H9 (cell line): ENCODE results near the gene COL17A1. TPM values are rescaled to one million over a fixed set of nuclear protein-coding genes. Genes with fewer than 3 reads are reported as not detected.

Experiments used
- DNase-seq: peaks from one replicate; pipeline ENCODE4 v3.0.0-alpha.2; 2017
- H2AFZ ChIP-seq: one replicate; pipeline ENCODE4 v1.6.1; 2013; ENCODE audit warnings: mild to moderate bottlenecking, low read length, control low read depth, moderate library complexity
- H2AK5ac ChIP-seq: 2 replicates; pipeline ENCODE4 v1.6.1; 2013; ENCODE audit warnings: low read length, control low read depth, mixed read lengths; ENCODE audit not compliant: insufficient read length
- H2BK120ac ChIP-seq: one replicate; pipeline ENCODE4 v1.6.1; 2013; ENCODE audit warnings: low read depth, mild to moderate bottlenecking, low read length, control low read depth, inconsistent platforms; ENCODE audit not compliant: poor library complexity, severe bottlenecking
- H2BK12ac ChIP-seq: 2 replicates; pipeline ENCODE4 v1.6.1; 2013; ENCODE audit warnings: low read length, control low read depth, mixed read lengths, low read depth; ENCODE audit not compliant: insufficient read length
- H2BK15ac ChIP-seq: 2 replicates; pipeline ENCODE4 v1.6.1; 2013; ENCODE audit warnings: low read depth, low read length, control low read depth
- H2BK20ac ChIP-seq: one replicate; pipeline ENCODE4 v1.6.1; 2013; ENCODE audit warnings: low read depth, mild to moderate bottlenecking, low read length, control low read depth, inconsistent platforms; ENCODE audit not compliant: poor library complexity, severe bottlenecking
- H2BK5ac ChIP-seq: 2 replicates; pipeline ENCODE4 v1.6.1; 2013; ENCODE audit warnings: low read length, control low read depth, mixed read lengths; ENCODE audit not compliant: insufficient read length
- H3K14ac ChIP-seq: 2 replicates; pipeline ENCODE4 v1.6.1; 2013; ENCODE audit warnings: low read length, control low read depth; ENCODE audit not compliant: insufficient read depth
- H3K18ac ChIP-seq: 2 replicates; pipeline ENCODE4 v1.6.1; 2013; ENCODE audit warnings: low read depth, mild to moderate bottlenecking, mixed read lengths, low read length, control low read depth; ENCODE audit not compliant: insufficient read length
- H3K23ac ChIP-seq: 2 replicates; pipeline ENCODE4 v1.6.1; 2013; ENCODE audit warnings: low read length, control low read depth, mixed read lengths, low read depth; ENCODE audit not compliant: insufficient read length
- H3K23me2 ChIP-seq: 2 replicates; pipeline ENCODE4 v1.6.1; 2013; ENCODE audit warnings: low read depth, mild to moderate bottlenecking, mixed read lengths, low read length, control low read depth; ENCODE audit not compliant: insufficient read length, poor library complexity, severe bottlenecking
- H3K27ac ChIP-seq: 2 replicates; pipeline ENCODE4 v1.5.1; 2013; ENCODE audit warnings: low read length, control low read depth, mixed read lengths, low read depth; ENCODE audit not compliant: insufficient read length
- H3K27me3 ChIP-seq: 2 replicates; pipeline ENCODE4 v1.6.1; 2013; ENCODE audit warnings: low read length, control low read depth, inconsistent platforms; ENCODE audit not compliant: insufficient read depth
- H3K4ac ChIP-seq: 2 replicates; pipeline ENCODE4 v1.6.1; 2013; ENCODE audit warnings: low read depth, mild to moderate bottlenecking, control low read depth, inconsistent platforms, low read length, moderate library complexity
- H3K4me1 ChIP-seq: 2 replicates; pipeline ENCODE4 v1.6.1; 2013; ENCODE audit warnings: low read length, control low read depth, inconsistent platforms; ENCODE audit not compliant: insufficient read depth
- H3K4me2 ChIP-seq: 2 replicates; pipeline ENCODE4 v1.6.1; 2013; ENCODE audit warnings: low read length, control low read depth, mixed read lengths; ENCODE audit not compliant: insufficient read length, insufficient read depth
- H3K56ac ChIP-seq: 2 replicates; pipeline ENCODE4 v1.6.1; 2013; ENCODE audit warnings: low read depth, mild to moderate bottlenecking, mixed read lengths, low read length, control low read depth; ENCODE audit not compliant: insufficient read length
- H3K79me1 ChIP-seq: 2 replicates; pipeline ENCODE4 v1.6.1; 2013; ENCODE audit warnings: low read depth, mild to moderate bottlenecking, moderate library complexity, low read length, control low read depth, inconsistent platforms; ENCODE audit not compliant: insufficient read depth, poor library complexity, severe bottlenecking
- H3K79me2 ChIP-seq: 2 replicates; pipeline ENCODE4 v1.6.1; 2013; ENCODE audit warnings: low read length, control low read depth, inconsistent platforms; ENCODE audit not compliant: insufficient read depth
- H3K9ac ChIP-seq: 2 replicates; pipeline ENCODE4 v1.6.1; 2013; ENCODE audit warnings: low read length, control low read depth, mixed read lengths; ENCODE audit not compliant: insufficient read length; ENCODE audit errors: extremely low read depth
- H3K9me3 ChIP-seq: one replicate; pipeline ENCODE4 v1.6.1; 2013; ENCODE audit warnings: low read depth, low read length, inconsistent platforms; ENCODE audit not compliant: control insufficient read depth
- H3T11ph ChIP-seq: one replicate; pipeline ENCODE4 v1.6.1; 2013; ENCODE audit warnings: mild to moderate bottlenecking, low read length, control low read depth, inconsistent platforms
- H4K20me1 ChIP-seq: one replicate; pipeline ENCODE4 v1.6.1; 2013; ENCODE audit not compliant: control insufficient read depth, insufficient read length, insufficient read depth
- H4K5ac ChIP-seq: 2 replicates; pipeline ENCODE4 v1.6.1; 2013; ENCODE audit warnings: low read depth, mild to moderate bottlenecking, mixed read lengths, low read length, control low read depth; ENCODE audit not compliant: insufficient read length
- H4K8ac ChIP-seq: replicated peaks from 2 replicates; pipeline ENCODE4 v1.6.1; 2013; ENCODE audit warnings: low read length, control low read depth, mixed read lengths, low read depth; ENCODE audit not compliant: insufficient read length
- H4K91ac ChIP-seq: 2 replicates; pipeline ENCODE4 v1.6.1; 2013; ENCODE audit warnings: low read depth, mild to moderate bottlenecking, moderate library complexity, mixed read lengths, low read length, control low read depth; ENCODE audit not compliant: insufficient read length
- H3K27ac Mint-ChIP-seq, 3 experiments: 2 replicates in 2 of 3; 3 replicates in 1 of 3; pipeline ENCODE4 v1.8.0; 2020 to 2021; ENCODE audit warnings: mixed read lengths in 3 of 3, mild to moderate bottlenecking in 1 of 3, moderate library complexity in 1 of 3
- H3K27me3 Mint-ChIP-seq: 2 replicates; pipeline ENCODE4 v1.8.0; 2021; ENCODE audit warnings: low read depth, mild to moderate bottlenecking, moderate library complexity, mixed read lengths
- H3K36me3 Mint-ChIP-seq, 3 experiments: 2 replicates in 2 of 3; 3 replicates in 1 of 3; pipeline ENCODE4 v1.8.0; 2020 to 2021; ENCODE audit warnings: low read depth in 3 of 3, mixed read lengths in 3 of 3; ENCODE audit not compliant: insufficient read depth in 1 of 3
- H3K4me1 Mint-ChIP-seq, 2 experiments: 2 replicates each; pipeline ENCODE4 v1.8.0; 2020; ENCODE audit warnings: mixed read lengths in 2 of 2
- H3K4me3 Mint-ChIP-seq, 2 experiments: 2 replicates in 1 of 2; 3 replicates in 1 of 2; pipeline ENCODE4 v1.8.0; 2020 to 2021; ENCODE audit warnings: mild to moderate bottlenecking in 2 of 2, mixed read lengths in 2 of 2, moderate library complexity in 1 of 2
- H3K9me3 Mint-ChIP-seq, 2 experiments: 2 replicates in 1 of 2; 3 replicates in 1 of 2; pipeline ENCODE4 v1.8.0; 2020; ENCODE audit warnings: mild to moderate bottlenecking in 2 of 2, mixed read lengths in 2 of 2, moderate library complexity in 1 of 2
- CTCF ChIP-seq: fragments of 200-600 bp; sonication (generic); conservative IDR thresholded peaks from 3 replicates; pipeline ENCODE4 v1.8.0; 2021; ENCODE audit warnings: antibody characterized with exemption, mild to moderate bottlenecking
- WGBS: extraction: QIAGEN DNeasy Blood & Tissue Kit; methylation state at CpG from one replicate; pipeline ENCODE4 v1.1.7; 2013; ENCODE audit warnings: missing lambda C conversion rate, low lambda C conversion rate, mixed read lengths; ENCODE audit not compliant: insufficient read length; ENCODE audit errors: extremely low coverage; 5-methylcytosine and 5-hydroxymethylcytosine counted together
- total RNA-seq: library from RNA; stranded (reverse); gene quantifications from 2 replicates; pipeline ENCODE4 v1.2.1, GENCODE V29; 2021

COL17A1 gene
- total RNA-seq, 1 experiment from 2014 or later = 1.9 TPM

GRCh38 chr10:103983367-103983911 is 102.2 kb downstream of the COL17A1 start:
- no peak overlapping the region for H2BK15ac ChIP-seq
- no peaks in the 10 kb centered on the region for H3K79me2 ChIP-seq
- no peak overlapping the region for H4K91ac ChIP-seq
- H3K9ac ChIP-seq = no peak overlapping the region
- no peak overlapping the region for H4K5ac ChIP-seq
- H2BK120ac ChIP-seq = no peak overlapping the region
- H4K20me1 ChIP-seq = no peaks in the 10 kb centered on the region
- H3K9me3 Mint-ChIP-seq = no peaks in the 10 kb centered on the region
- no peak overlapping the region for H3K4ac ChIP-seq
- H3K23me2 ChIP-seq = no peaks in the 10 kb centered on the region
- H2AK5ac ChIP-seq = no peak overlapping the region
- H3K14ac ChIP-seq = no peak overlapping the region
- H3K27me3 Mint-ChIP-seq = no peaks in the 10 kb centered on the region
- H3K4me1 Mint-ChIP-seq = peaks cover 8 to 13% of the 10 kb centered on the region in 2 experiments
- H3K56ac ChIP-seq = no peak overlapping the region
- no peak overlapping the region for H2AFZ ChIP-seq
- H3K27me3 ChIP-seq = no peaks in the 10 kb centered on the region
- DNase-seq = no peak
- no peak overlapping the region for H3K27ac ChIP-seq
- no peak for TF ChIP-seq CTCF
- H2BK5ac ChIP-seq = no peak overlapping the region
- no peak overlapping the region for H3K4me2 ChIP-seq
- no CpG with 5 or more reads among the region's 4 CpGs for WGBS
- H3K4me1 ChIP-seq = no peaks in the 10 kb centered on the region
- peak overlapping the region in 2 of 3 experiments; percentile 4 to 6; a peak in 2 of 7 replicates for H3K27ac Mint-ChIP-seq
- no peak overlapping the region for H3T11ph ChIP-seq
- H3K18ac ChIP-seq = no peak overlapping the region
- H2BK20ac ChIP-seq = no peak overlapping the region
- H3K4me3 Mint-ChIP-seq = no peak overlapping the region
- peaks cover 5% of the 10 kb centered on the region for H3K79me1 ChIP-seq
- no peak overlapping the region for H3K23ac ChIP-seq
- H4K8ac ChIP-seq = no peak overlapping the region
- H3K36me3 Mint-ChIP-seq = no peaks in the 10 kb centered on the region
- no peak overlapping the region for H2BK12ac ChIP-seq
- no peaks in the 10 kb centered on the region for H3K9me3 ChIP-seq
